GM12878 (cell line): ENCODE data around the gene KDM1B. TPM values are rescaled to one million over a fixed set of nuclear protein-coding genes. Genes with fewer than 3 reads are reported as not detected.
A peak's percentile ranks its signal among the peaks of the same experiment; 100 is the strongest.

ENCODE experiments used
- ATAC-seq: fragments of 200-7000 bp; cut with Tn5 transposase; 3 replicates; pipeline ENCODE4 v1.9.1; 2020; ENCODE audit warnings: mild to moderate bottlenecking, moderate library complexity
- BruUV-seq: library from RNA; stranded (reverse); fragments of 400-500 nt; replicated peaks from 2 replicates; lab custom pipeline; 2021; lab: Mats Ljungman, UMichigan
- CTCF ChIA-PET: fragments of 300-600 bp; sonication (Branson Sonifier 250); formaldehyde crosslinking; extraction: SDS; loops from one replicate; lab custom pipeline; 2021; ENCODE audit warnings: inconsistent platforms; lab: Yijun Ruan, JAX
- POLR2A ChIA-PET: fragments of 350-600 bp; formaldehyde crosslinking; extraction: SDS; loops from one replicate; lab custom pipeline; 2021; ENCODE audit warnings: inconsistent platforms; lab: Charles Lee
- RAD21 ChIA-PET: fragments of 300-600 bp; sonication (Branson Sonifier 250); formaldehyde crosslinking; loops from one replicate; lab custom pipeline; 2023; ENCODE audit warnings: antibody characterized with exemption; ENCODE audit not compliant: unreplicated experiment; lab: Charles Lee
- SMC1A ChIA-PET: fragments of 300-600 bp; sonication (Branson Sonifier 250); formaldehyde crosslinking; loops from one replicate; lab custom pipeline; 2023; ENCODE audit not compliant: unreplicated experiment, uncharacterized antibody; lab: Charles Lee
- DNase-seq: peaks from one replicate; pipeline ENCODE4 v3.0.0-alpha.2; 2011; ENCODE audit warnings: low read depth, low spot score
- FAIRE-seq: peaks from 3 replicates; lab custom pipeline; 2011; peaks lifted over from hg19 to GRCh38; lab: Jason Lieb, UNC
- H2AFZ ChIP-seq: 2 replicates; pipeline ENCODE4 v1.6.0; 2011; ENCODE audit warnings: low read depth, low read length, control low read depth; ENCODE audit not compliant: control insufficient read depth
- H3K27ac ChIP-seq: 2 replicates; pipeline ENCODE4 v1.5.1; 2011; ENCODE audit warnings: control low read depth; ENCODE audit not compliant: control insufficient read depth, insufficient read depth
- H3K27me3 ChIP-seq, 2 experiments: replicated peaks in 1 of 2; 2 replicates each; pipeline versions ENCODE4 v1.6.0 to v1.6.1; 2011; ENCODE audit warnings: low read length in 1 of 2; ENCODE audit not compliant: control insufficient read depth in 2 of 2, insufficient read depth in 2 of 2
- H3K36me3 ChIP-seq, 2 experiments: 2 replicates each; pipeline ENCODE4 v1.5.1; 2011; ENCODE audit warnings: low read length in 1 of 2; ENCODE audit not compliant: control insufficient read depth in 2 of 2, insufficient read depth in 2 of 2
- H3K4me1 ChIP-seq: 2 replicates; pipeline ENCODE4 v1.6.1; 2011; ENCODE audit warnings: mild to moderate bottlenecking, low read length, moderate library complexity, mixed read lengths; ENCODE audit not compliant: control insufficient read depth, insufficient read depth
- H3K4me2 ChIP-seq: 2 replicates; pipeline ENCODE4 v1.6.0; 2011; ENCODE audit warnings: control low read depth; ENCODE audit not compliant: control insufficient read depth, insufficient read depth
- H3K4me3 ChIP-seq: fragments of 200-600 bp; sonication (generic); 2 replicates; pipeline ENCODE4 v1.5.1; 2016
- H3K79me2 ChIP-seq: 2 replicates; pipeline ENCODE4 v1.6.0; 2011; ENCODE audit warnings: low read length; ENCODE audit not compliant: control insufficient read depth, insufficient read depth
- H3K9ac ChIP-seq: 2 replicates; pipeline ENCODE4 v1.8.0; 2011; ENCODE audit warnings: low read length, control low read depth, mixed read lengths; ENCODE audit not compliant: control insufficient read depth, insufficient read depth
- H3K9me3 ChIP-seq: replicated peaks from 3 replicates; pipeline ENCODE4 v1.5.1; 2011; ENCODE audit warnings: mild to moderate bottlenecking, low read length; ENCODE audit not compliant: control insufficient read depth, insufficient read depth
- H4K20me1 ChIP-seq: 2 replicates; pipeline ENCODE4 v1.6.0; 2011; ENCODE audit not compliant: control insufficient read depth, insufficient read depth
- BCL3 ChIP-seq: IDR thresholded peaks from 2 replicates; pipeline ENCODE4 v1.6.1; 2011; ENCODE audit warnings: borderline replicate concordance, low read depth, mild to moderate bottlenecking, moderate library complexity, low read length; ENCODE audit not compliant: insufficient read depth, poor library complexity, severe bottlenecking
- BMI1 ChIP-seq: fragments of 450-650 bp; IDR thresholded peaks from 2 replicates; pipeline ENCODE4 v1.6.1; 2016; ENCODE audit warnings: mild to moderate bottlenecking, moderate library complexity, borderline replicate concordance
- CBX5 ChIP-seq: sonication (generic); IDR thresholded peaks from 2 replicates; pipeline ENCODE4 v1.6.1; 2016; ENCODE audit warnings: low read depth, moderate library complexity, mild to moderate bottlenecking, inconsistent platforms
- CHD1 ChIP-seq: IDR thresholded peaks from 2 replicates; pipeline ENCODE4 v1.6.1; 2012; ENCODE audit warnings: low read depth, low read length, improper control_type of control experiment
- HDAC2 ChIP-seq: fragments of 200-600 bp; sonication (generic); IDR thresholded peaks from 2 replicates; pipeline ENCODE4 v1.6.1; 2017
- NR2C2 ChIP-seq: IDR thresholded peaks from 2 replicates; pipeline ENCODE4 v1.6.1; 2011; ENCODE audit warnings: borderline replicate concordance, low read depth; ENCODE audit not compliant: control insufficient read depth, insufficient read length
- PAX5 ChIP-seq: IDR thresholded peaks from 2 replicates; pipeline ENCODE4 v1.6.1; 2011; ENCODE audit warnings: low read depth, low read length, borderline replicate concordance
- SMAD5 ChIP-seq: IDR thresholded peaks from 2 replicates; pipeline ENCODE4 v1.6.1; 2016; ENCODE audit warnings: antibody characterized with exemption, low read depth
- SUZ12 ChIP-seq: fragments of 200-600 bp; sonication (generic); IDR thresholded peaks from one replicate; pipeline ENCODE4 v1.6.1; 2018; ENCODE audit warnings: antibody characterized with exemption, mild to moderate bottlenecking; ENCODE audit not compliant: unreplicated experiment
- USF1 ChIP-seq: IDR thresholded peaks from 2 replicates; pipeline ENCODE4 v1.6.1; 2011; ENCODE audit warnings: borderline replicate concordance, low read depth, mild to moderate bottlenecking, moderate library complexity, mixed read lengths, low read length; ENCODE audit not compliant: insufficient read depth; ENCODE audit errors: extremely low read length
- YY1 ChIP-seq: IDR thresholded peaks from 2 replicates; pipeline ENCODE4 v1.6.1; 2011; ENCODE audit warnings: low read depth, mild to moderate bottlenecking, low read length
- ZNF217 ChIP-seq: fragments of 450-650 bp; IDR thresholded peaks from 2 replicates; pipeline ENCODE4 v1.6.1; 2017; ENCODE audit warnings: antibody characterized with exemption, mild to moderate bottlenecking
- WGBS: methylation state at CpG from one replicate; pipeline ENCODE4 v1.1.6; 2016; ENCODE audit warnings: low lambda C conversion rate; ENCODE audit not compliant: insufficient replicate concordance, insufficient coverage; ENCODE audit errors: missing lambda C conversion rate; 5-methylcytosine and 5-hydroxymethylcytosine counted together
- in situ Hi-C: fragments of 300-500 bp; cut with MboI; formaldehyde crosslinking; loops from 9 replicates; pipeline ENCODE4 v1.14.3; 2018; ENCODE audit warnings: mixed read lengths
- intact Hi-C: fragments of 100-400 bp; cut with micrococcal nuclease; formaldehyde crosslinking; loops from one replicate; pipeline ENCODE4 v1.14.2; 2022; ENCODE audit not compliant: unreplicated experiment
- polyA plus RNA-seq, 11 experiments: library from polyadenylated mRNA; depleted of rRNA in 4 of 11; unstranded in 6 of 11; stranded (reverse) in 5 of 11; fragments of >200 nt; fragmentation: Nextera tagmentation in 4 of 11; fragmentation: Illumina TruSeq in 1 of 11; extraction: Ambion mirVana in 4 of 11; extraction: Trizol in 1 of 11; gene quantifications; 1 replicate in 1 of 11; 2 replicates in 10 of 11; pipeline versions ENCODE4 v1.2.1 to v1.2.3, GENCODE V29; 2011 to 2016; ENCODE audit warnings: inconsistent platforms in 2 of 11, missing spikeins in 2 of 11, low read depth in 1 of 11
- total RNA-seq, 4 experiments: library from RNA; depleted of rRNA in 3 of 4; stranded (reverse); fragments of >200 nt in 3 of 4; fragmentation: Illumina TruSeq in 1 of 4; extraction: Trizol in 1 of 4; gene quantifications; 2 replicates each; pipeline versions ENCODE4 v1.2.1 to v1.2.3, GENCODE V29; 2013 to 2021

Gene KDM1B
- total and polyA plus RNA-seq, 10 of the 15 experiments (the other 5 are each of a cell fraction or from before 2014, with no cell fraction given), result 1.7 to 22.5 (median 13.9) TPM

GRCh38 chr6:18242062-18242851, 87.0 kb downstream of the KDM1B start:
- no peak for FAIRE-seq
- Histone ChIP-seq H3K9ac (no peak overlapping the region), H3K79me2 (peaks cover 30% of the 10 kb centered on the region)
- RAD21 ChIA-PET, result interaction anchor here (1.1 to 2.1 kb wide), 2 partner anchors 17 to 20 kb away, joined by 4 to 17 read pairs; no protein-coding TSS in a partner anchor
- TF ChIP-seq YY1, result 0 out of 2 replicates have a peak, but pooled peaks have one; percentile 26
- TF ChIP-seq BMI1, result no peak
- TF ChIP-seq, all 136 proteins: peak for 1
- Histone ChIP-seq H3K4me3 (no peak overlapping the region), H3K4me1 (peaks cover 7% of the 10 kb centered on the region), H3K27ac (no peak overlapping the region; the same call in 1 of the 2 replicates), H3K27me3 (no peaks in the 10 kb centered on the region), H3K9me3 (peaks cover 6% of the 10 kb centered on the region), H3K36me3 (peaks cover 6 to 38% of the 10 kb centered on the region in 2 experiments), H3K4me2 (no peak overlapping the region), H2AFZ (no peak overlapping the region), H4K20me1 (no peaks in the 10 kb centered on the region; the same call in 1 of the 2 replicates)
- intact Hi-C loops (no loop called here), in situ Hi-C loops (no loop called here)
- WGBS, result 69% methylated on average over 11 of the region's 11 CpGs
- no TSS peak for BruUV-seq
- ChIA-PET CTCF (interaction anchor here (0.8 to 1.4 kb wide), 2 partner anchors 12 to 60 kb away, joined by 3 read pairs; no protein-coding TSS in a partner anchor), POLR2A (interaction anchor here (0.6 to 1.2 kb wide), 3 partner anchors 10 to 87 kb away, joined by 3 to 5 read pairs (median 3); partner anchors contain the start of genes KDM1B and TPMT), SMC1A (interaction anchor here (0.6 to 3.8 kb wide), 7 partner anchors 10 to 86 kb away, joined by 3 to 18 read pairs (median 7); no protein-coding TSS in a partner anchor)
- ATAC-seq (no peak), DNase-seq (no peak)

GRCh38 chr6:18243302-18243893, 88.2 kb downstream of the KDM1B start:
- H3K4me3 ChIP-seq, result no peak overlapping the region
- peak; percentile 32; the same call in 1 of the 3 replicates for ATAC-seq
- RAD21 ChIA-PET, result no interaction called here
- FAIRE-seq, result no peak
- H3K9me3 ChIP-seq, result peaks cover 6% of the 10 kb centered on the region
- H3K36me3 ChIP-seq, result peaks cover 6 to 35% of the 10 kb centered on the region in 2 experiments
- no peak overlapping the region for H3K4me2 ChIP-seq
- H3K4me1 ChIP-seq, result peaks cover 7% of the 10 kb centered on the region
- CTCF ChIA-PET, result no interaction called here
- POLR2A ChIA-PET, result no interaction called here
- in situ Hi-C loops, result no loop called here
- no peak overlapping the region for H3K9ac ChIP-seq
- SMC1A ChIA-PET, result interaction anchor here (3.8 kb wide), 1 partner anchor 15 kb away, joined by 18 read pairs; no protein-coding TSS in a partner anchor
- H3K27ac ChIP-seq, result no peak overlapping the region
- peaks cover 32% of the 10 kb centered on the region for H3K79me2 ChIP-seq
- BruUV-seq, result no TSS peak
- 69% methylated on average over 3 of the region's 3 CpGs for WGBS
- intact Hi-C loops, result no loop called here
- no peaks in the 10 kb centered on the region for H3K27me3 ChIP-seq
- H2AFZ ChIP-seq, result no peak overlapping the region
- H4K20me1 ChIP-seq, result no peaks in the 10 kb centered on the region; the same call in 1 of the 2 replicates
- no peak for DNase-seq
- TF ChIP-seq PAX5 (no peak), SUZ12 (no peak), CBX5 (no peak), ZNF217 (no peak), USF1 (no peak), HDAC2 (no peak), NR2C2 (no peak), SMAD5 (no peak), BCL3 (no peak), CHD1 (no peak)
